ENCODE measurements around the gene HERC4. TPM values are rescaled to one million over a fixed set of nuclear protein-coding genes. Genes with fewer than 3 reads are reported as not detected.

Gene HERC4
- total and polyA plus RNA-seq, 4 donors = 7.3 to 53.2 (median 16.0) TPM

- Histone ChIP-seq H3K4me3 (ENCODE audit: low read depth in 1 of 3, low read length in 3 of 3) (no peak overlapping the region), H3K27me3 (ENCODE audit: control insufficient read depth in 4 of 4, insufficient read depth in 4 of 4, low read length in 3 of 4) (no peaks in the 10 kb centered on the region), H3K9ac (ENCODE audit: low read depth in 1 of 2, low read length in 2 of 2) (no peak overlapping the region), H3K9me3 (ENCODE audit: control insufficient read depth in 4 of 4, low read length in 3 of 4) (no peaks in the 10 kb centered on the region), H3K36me3 (ENCODE audit: control insufficient read depth in 4 of 4, insufficient read depth in 3 of 4, low read depth in 1 of 4, low read length in 3 of 4) (peaks cover 6 to 22% (median 11%) of the 10 kb centered on the region in 4 donors), H3K4me1 (ENCODE audit: control insufficient read depth in 4 of 4, insufficient read depth in 4 of 4, low read length in 3 of 4) (peaks cover 3 to 13% (median 8%) of the 10 kb centered on the region in 4 donors), H3K27ac (ENCODE audit: low read depth in 1 of 2, low read length in 2 of 2) (no peak overlapping the region)
- WGBS = 94% methylated on average over 2 of the region's 2 CpGs
- TF ChIP-seq, protein P1, sequence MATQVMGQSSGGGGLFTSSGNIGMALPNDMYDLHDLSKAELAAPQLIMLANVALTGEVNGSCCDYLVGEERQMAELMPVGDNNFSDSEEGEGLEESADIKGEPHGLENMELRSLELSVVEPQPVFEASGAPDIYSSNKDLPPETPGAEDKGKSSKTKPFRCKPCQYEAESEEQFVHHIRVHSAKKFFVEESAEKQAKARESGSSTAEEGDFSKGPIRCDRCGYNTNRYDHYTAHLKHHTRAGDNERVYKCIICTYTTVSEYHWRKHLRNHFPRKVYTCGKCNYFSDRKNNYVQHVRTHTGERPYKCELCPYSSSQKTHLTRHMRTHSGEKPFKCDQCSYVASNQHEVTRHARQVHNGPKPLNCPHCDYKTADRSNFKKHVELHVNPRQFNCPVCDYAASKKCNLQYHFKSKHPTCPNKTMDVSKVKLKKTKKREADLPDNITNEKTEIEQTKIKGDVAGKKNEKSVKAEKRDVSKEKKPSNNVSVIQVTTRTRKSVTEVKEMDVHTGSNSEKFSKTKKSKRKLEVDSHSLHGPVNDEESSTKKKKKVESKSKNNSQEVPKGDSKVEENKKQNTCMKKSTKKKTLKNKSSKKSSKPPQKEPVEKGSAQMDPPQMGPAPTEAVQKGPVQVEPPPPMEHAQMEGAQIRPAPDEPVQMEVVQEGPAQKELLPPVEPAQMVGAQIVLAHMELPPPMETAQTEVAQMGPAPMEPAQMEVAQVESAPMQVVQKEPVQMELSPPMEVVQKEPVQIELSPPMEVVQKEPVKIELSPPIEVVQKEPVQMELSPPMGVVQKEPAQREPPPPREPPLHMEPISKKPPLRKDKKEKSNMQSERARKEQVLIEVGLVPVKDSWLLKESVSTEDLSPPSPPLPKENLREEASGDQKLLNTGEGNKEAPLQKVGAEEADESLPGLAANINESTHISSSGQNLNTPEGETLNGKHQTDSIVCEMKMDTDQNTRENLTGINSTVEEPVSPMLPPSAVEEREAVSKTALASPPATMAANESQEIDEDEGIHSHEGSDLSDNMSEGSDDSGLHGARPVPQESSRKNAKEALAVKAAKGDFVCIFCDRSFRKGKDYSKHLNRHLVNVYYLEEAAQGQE (IDR thresholded peaks at IDR 0.05) = no peak
- TF ChIP-seq HNF4A (conservative IDR thresholded peaks at IDR 0.05) = no peak
- TF ChIP-seq, protein P2, sequence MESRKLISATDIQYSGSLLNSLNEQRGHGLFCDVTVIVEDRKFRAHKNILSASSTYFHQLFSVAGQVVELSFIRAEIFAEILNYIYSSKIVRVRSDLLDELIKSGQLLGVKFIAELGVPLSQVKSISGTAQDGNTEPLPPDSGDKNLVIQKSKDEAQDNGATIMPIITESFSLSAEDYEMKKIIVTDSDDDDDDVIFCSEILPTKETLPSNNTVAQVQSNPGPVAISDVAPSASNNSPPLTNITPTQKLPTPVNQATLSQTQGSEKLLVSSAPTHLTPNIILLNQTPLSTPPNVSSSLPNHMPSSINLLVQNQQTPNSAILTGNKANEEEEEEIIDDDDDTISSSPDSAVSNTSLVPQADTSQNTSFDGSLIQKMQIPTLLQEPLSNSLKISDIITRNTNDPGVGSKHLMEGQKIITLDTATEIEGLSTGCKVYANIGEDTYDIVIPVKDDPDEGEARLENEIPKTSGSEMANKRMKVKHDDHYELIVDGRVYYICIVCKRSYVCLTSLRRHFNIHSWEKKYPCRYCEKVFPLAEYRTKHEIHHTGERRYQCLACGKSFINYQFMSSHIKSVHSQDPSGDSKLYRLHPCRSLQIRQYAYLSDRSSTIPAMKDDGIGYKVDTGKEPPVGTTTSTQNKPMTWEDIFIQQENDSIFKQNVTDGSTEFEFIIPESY (IDR thresholded peaks at IDR 0.05) = no peak
- no peak for TF ChIP-seq EGR1 (IDR thresholded peaks at IDR 0.05; ENCODE audit: low read depth in 2 of 2)
- TF ChIP-seq JUND (IDR thresholded peaks at IDR 0.05) = no peak
- TF ChIP-seq NR2F2 (IDR thresholded peaks at IDR 0.05) = no peak
- no peak for TF ChIP-seq FOXA2 (IDR thresholded peaks at IDR 0.05)
- no peak for DNase-seq (ENCODE audit: low spot score)
Measured at GRCh38 chr10:67977251-67977650, 97.8 kb downstream of the HERC4 start.

- 70% methylated on average over 3 of the region's 3 CpGs for WGBS
- Histone ChIP-seq H3K4me1 (ENCODE audit: control insufficient read depth in 4 of 4, insufficient read depth in 4 of 4, low read length in 3 of 4) (peaks cover 3 to 13% (median 8%) of the 10 kb centered on the region in 4 donors), H3K27ac (ENCODE audit: low read depth in 1 of 2, low read length in 2 of 2) (no peak overlapping the region), H3K27me3 (ENCODE audit: control insufficient read depth in 4 of 4, insufficient read depth in 4 of 4, low read length in 3 of 4) (no peaks in the 10 kb centered on the region), H3K9ac (ENCODE audit: low read depth in 1 of 2, low read length in 2 of 2) (no peak overlapping the region), H3K4me3 (ENCODE audit: low read depth in 1 of 3, low read length in 3 of 3) (no peak overlapping the region), H3K36me3 (ENCODE audit: control insufficient read depth in 4 of 4, insufficient read depth in 3 of 4, low read depth in 1 of 4, low read length in 3 of 4) (peaks cover 6 to 21% (median 12%) of the 10 kb centered on the region in 4 donors), H3K9me3 (ENCODE audit: control insufficient read depth in 4 of 4, low read length in 3 of 4) (peaks cover 0 to 2% (median 0%) of the 10 kb centered on the region in 4 donors)
- DNase-seq (ENCODE audit: low spot score) = no peak
- TF ChIP-seq YY1 (IDR thresholded peaks at IDR 0.05) = peak; percentile 47
- TF ChIP-seq FOXA2 (IDR thresholded peaks at IDR 0.05) = no peak
- no peak for TF ChIP-seq EGR1 (IDR thresholded peaks at IDR 0.05; ENCODE audit: low read depth in 2 of 2)
- TF ChIP-seq JUND (IDR thresholded peaks at IDR 0.05) = no peak
- no peak for TF ChIP-seq RAD21 (IDR thresholded peaks at IDR 0.05)
- no peak for TF ChIP-seq FOXA1 (IDR thresholded peaks at IDR 0.05)
- no peak for TF ChIP-seq TAF1 (conservative IDR thresholded peaks at IDR 0.05)
- no peak for TF ChIP-seq SP1 (IDR thresholded peaks at IDR 0.05)
- no peak for TF ChIP-seq GABPA (IDR thresholded peaks at IDR 0.05 in 1 of 2, conservative IDR thresholded peaks at IDR 0.05 in 1 of 2)
- TF ChIP-seq RXRA (IDR thresholded peaks at IDR 0.05) = peak in 1 of 2 donors; percentile 24
- no peak for TF ChIP-seq MAX (IDR thresholded peaks at IDR 0.05)
- TF ChIP-seq, protein P2 (IDR thresholded peaks at IDR 0.05) = no peak
- TF ChIP-seq, protein P1 (IDR thresholded peaks at IDR 0.05) = no peak
- no peak for TF ChIP-seq HNF4G (IDR thresholded peaks at IDR 0.05)
- peak; percentile 25 to 30 for TF ChIP-seq HNF4A (conservative IDR thresholded peaks at IDR 0.05)
- TF ChIP-seq, protein P3, sequence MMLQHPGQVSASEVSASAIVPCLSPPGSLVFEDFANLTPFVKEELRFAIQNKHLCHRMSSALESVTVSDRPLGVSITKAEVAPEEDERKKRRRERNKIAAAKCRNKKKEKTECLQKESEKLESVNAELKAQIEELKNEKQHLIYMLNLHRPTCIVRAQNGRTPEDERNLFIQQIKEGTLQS (IDR thresholded peaks at IDR 0.05) = no peak
- TF ChIP-seq NR2F2 (IDR thresholded peaks at IDR 0.05) = no peak
Measured at GRCh38 chr10:67976292-67977245, 98.5 kb downstream of the HERC4 start.
